Erythroblast (primary cell): ENCODE results near the gene SYAP1.

Experiments
- DNase-seq, 2 experiments: peaks; one replicate each; lab custom pipeline; 2025; lab: John Stamatoyannopoulos, UW
- GATA1 ChIP-seq: IDR thresholded peaks from 2 replicates; pipeline ENCODE4 v1.6.1; 2011; ENCODE audit warnings: low read depth, mild to moderate bottlenecking, control low read depth, low read length, moderate library complexity
- POLR2A ChIP-seq: IDR thresholded peaks from 2 replicates; pipeline ENCODE4 v1.6.1; 2011; ENCODE audit warnings: mild to moderate bottlenecking, low read length

Gene SYAP1, protein sequence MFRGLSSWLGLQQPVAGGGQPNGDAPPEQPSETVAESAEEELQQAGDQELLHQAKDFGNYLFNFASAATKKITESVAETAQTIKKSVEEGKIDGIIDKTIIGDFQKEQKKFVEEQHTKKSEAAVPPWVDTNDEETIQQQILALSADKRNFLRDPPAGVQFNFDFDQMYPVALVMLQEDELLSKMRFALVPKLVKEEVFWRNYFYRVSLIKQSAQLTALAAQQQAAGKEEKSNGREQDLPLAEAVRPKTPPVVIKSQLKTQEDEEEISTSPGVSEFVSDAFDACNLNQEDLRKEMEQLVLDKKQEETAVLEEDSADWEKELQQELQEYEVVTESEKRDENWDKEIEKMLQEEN

DNA sequence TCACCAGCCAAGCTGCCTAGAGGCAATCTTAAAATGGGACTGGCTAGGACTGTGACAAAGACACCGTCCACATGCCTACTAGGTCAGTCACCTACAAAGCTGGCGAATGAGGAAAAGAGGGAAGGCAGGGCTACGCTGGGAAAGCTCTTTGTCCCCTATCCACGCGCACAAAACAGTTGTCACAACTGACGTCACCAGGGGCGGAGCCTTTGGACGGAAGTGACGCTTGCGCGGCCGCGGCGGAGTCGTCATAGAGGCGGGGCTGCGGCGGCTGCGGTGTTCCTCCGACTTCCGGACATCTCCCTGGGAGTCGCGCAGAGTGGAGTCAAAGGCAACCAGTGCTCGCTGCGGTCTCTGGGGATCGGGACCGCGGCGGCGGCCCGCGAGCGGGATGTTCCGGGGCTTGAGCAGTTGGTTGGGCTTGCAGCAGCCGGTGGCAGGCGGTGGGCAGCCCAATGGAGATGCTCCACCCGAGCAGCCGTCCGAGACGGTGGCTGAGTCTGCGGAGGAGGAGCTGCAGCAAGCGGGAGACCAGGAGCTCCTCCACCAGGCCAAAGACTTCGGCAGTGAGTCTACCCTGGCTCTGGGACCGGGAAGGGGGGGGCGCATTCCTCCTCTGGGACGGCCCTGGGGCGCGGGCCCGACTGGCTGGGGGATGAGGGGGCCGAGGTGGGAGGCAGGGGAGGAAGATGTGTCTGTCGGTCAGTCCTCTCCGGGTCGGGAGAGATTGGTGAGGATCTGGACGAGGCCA, at the start of gene SYAP1:
TSS of gene SYAP1 (plus strand) at position 279 of the 751 bp plus-strand sequence. CDS start at position 392, 113 bp downstream.
- TF ChIP-seq GATA1 (no peak), POLR2A (peak; percentile 98)
- peak; percentile 94 to 96 for DNase-seq

DNA sequence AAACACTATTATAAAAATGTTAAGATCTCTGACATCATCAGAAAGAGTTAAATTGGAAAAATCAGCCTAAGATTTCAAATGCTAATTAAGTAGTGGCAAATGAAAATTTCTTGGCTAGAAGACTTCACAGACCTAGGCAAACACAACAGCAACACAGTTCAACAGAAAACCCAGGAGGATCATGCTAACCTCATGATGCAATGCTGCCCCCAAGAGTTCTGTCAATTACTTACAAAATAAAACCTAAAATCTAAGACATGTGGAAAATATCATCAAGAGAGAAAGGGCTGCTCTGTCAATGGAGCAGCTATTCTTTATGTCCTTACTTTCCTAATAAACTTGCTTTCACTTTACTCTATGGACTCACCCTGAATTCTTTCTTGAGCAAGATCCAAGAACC, 48.4 kb upstream of the SYAP1 start:
- peak; percentile 68 to 74 for DNase-seq
- TF ChIP-seq POLR2A (no peak), GATA1 (no peak)

DNA sequence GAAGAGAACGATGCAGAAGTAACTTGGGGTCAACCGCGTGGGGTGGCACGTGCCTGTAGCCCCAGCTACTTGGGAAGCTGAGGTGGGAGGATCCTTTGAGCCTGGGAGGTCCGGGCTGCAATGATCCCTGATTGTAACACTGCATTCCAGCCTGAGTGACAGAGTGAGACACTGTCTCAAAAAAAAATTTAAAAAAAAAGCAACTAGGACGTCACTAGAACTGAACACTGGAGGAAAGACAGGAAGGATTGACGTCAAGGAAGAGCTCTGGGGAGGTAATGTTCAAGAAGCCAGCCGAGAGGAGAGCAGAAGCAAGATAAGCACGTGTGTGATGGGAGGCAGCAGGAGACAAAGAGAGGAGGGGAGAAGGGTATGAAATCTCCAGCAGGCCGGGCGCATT, 40.7 kb upstream of the SYAP1 start:
- DNase-seq: no peak
- TF ChIP-seq GATA1: no peak

DNA sequence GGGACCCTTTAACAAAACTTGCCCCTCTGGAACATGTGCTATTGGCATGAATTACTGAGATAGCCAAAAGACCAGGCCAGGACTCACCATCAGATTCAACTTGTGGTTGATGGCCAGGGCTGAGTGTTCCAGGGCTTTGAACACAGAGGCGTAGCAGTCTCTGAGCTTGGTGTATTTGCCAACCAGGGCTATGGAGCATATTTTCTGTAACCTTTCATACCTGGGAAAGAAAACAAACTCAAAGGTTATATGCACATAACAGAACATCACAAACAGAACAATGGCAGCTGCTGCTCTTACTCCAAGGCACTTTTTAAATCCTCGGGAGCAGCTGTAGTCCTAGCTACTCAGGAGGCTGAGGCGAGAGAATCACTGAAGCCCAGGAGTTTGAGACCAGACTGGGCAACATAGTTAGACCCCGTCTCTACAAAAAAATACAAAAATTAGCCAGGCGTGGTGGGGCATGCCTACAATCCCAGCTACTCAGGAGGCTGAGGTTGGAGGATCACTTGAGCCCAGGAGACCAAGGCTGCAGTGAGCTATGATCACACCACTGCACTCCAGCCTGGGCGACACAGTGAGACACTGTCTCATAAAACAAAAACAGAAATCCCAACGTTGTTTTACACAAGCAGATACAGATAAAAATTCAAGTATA, 36.3 kb upstream of the SYAP1 start:
- TF ChIP-seq POLR2A: no peak
- TF ChIP-seq GATA1: no peak

DNA sequence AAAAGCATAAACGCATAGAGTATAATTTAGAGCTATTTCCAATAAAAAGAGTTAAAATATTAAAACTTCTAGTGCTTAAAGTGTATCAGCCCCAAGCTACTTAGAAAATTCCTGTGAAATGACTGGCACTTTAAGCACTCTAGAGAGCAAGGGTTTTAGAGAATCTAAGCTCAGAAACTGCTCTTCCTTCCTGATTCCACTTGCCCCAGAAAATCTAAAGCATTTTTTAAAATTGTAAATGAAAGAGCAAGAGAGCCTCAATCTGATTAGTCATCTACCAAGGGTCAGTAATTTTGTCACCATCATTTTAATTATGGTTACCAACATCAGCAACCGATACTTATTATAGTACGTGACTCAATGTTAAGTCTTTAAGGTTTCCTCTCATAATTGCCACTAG, 31.9 kb upstream of the SYAP1 start:
- no peak for TF ChIP-seq GATA1
- no peak for DNase-seq

More for the DNA sequence above, 36.3 kb upstream of the SYAP1 start:
- DNase-seq: no peak

DNA sequence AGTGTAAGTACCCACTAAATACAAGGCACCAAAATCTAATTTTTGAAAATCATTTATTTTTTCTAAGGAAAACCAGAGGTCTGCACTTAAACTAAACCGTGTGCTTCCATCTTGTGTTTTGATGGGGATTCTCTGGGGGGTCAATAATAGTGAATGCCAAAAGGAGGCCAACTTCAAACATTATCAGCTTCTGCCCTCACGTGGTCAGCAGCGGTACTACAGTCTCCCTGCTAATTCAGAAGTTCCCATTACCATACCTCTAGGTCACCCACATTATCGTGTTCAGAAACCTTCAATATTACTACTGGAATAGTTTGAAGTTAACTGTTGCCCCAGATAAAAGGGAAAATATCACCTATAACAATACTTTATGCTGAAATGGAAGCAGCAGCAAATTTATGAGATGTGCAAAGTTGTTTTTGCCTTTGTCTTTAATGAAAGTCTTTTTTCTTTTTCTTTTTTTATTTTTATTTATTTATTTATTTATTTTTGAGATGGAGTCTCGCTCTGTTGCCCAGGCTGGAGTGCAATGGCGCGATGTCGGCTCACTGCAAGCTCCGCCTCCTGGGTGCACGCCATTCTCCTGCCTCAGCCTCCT, 24.2 kb upstream of the SYAP1 start:
- peak; percentile 60 to 75 for DNase-seq
- TF ChIP-seq GATA1: no peak
- no peak for TF ChIP-seq POLR2A

DNA sequence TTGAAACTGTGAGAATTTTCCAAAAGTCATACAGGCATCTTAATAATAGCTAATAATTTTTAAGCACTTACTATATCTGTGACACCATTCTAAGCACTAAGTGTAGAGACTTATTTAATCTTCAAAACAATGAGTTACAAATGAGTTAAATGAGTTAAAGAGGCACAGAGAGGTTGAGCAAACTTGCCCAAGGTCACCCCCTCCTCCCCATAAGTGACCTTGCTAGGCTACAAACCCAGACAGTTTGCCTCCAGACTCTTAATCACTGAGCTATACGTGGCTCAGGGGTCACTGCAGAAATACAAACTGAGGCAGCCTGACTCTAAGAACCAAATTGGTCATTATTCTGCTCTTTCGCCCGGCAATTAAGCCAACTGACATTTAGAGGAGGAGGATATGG, 22.5 kb upstream of the SYAP1 start:
- no peak for TF ChIP-seq GATA1
- TF ChIP-seq POLR2A: no peak
- DNase-seq: no peak

DNA sequence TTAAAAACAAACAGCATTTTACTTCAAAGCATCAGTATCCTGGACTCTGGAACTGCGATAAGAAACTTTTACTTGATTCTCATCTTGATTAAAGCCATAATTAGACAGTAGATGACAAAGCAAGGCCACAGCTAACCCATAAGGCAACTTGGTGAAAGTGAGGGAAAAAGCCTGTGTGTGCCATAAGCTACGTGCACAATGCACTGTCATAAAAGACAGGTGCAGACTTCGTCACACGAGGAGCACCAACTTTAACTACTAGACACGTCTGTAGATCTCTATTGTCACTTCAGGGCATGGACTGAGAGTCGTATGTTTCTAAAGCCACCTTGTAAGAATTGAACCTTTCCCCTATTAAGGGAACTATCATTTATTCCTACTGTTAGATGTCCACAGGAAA, 20.0 kb upstream of the SYAP1 start:
- no peak for DNase-seq
- no peak for TF ChIP-seq GATA1
- no peak for TF ChIP-seq POLR2A

DNA sequence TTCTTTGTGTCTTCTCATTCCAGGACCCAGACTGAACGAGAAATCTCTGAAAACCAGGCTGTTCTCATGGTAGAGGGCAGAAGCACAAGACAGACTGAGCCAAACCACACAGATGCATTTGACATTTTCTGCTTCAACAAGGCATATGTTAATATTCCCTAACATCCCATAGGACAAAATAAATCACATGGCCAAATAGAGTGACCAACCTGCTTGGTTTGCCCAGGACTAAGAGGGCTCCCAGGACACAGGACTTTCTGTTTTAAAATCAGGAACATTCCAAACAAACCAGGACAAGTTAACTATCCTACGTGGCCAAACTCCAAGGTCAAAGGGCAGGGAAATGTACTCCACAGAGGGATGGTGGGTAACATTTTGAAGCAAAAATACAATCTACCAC, 18.7 kb upstream of the SYAP1 start:
- DNase-seq: no peak
- TF ChIP-seq GATA1 (no peak), POLR2A (no peak)

DNA sequence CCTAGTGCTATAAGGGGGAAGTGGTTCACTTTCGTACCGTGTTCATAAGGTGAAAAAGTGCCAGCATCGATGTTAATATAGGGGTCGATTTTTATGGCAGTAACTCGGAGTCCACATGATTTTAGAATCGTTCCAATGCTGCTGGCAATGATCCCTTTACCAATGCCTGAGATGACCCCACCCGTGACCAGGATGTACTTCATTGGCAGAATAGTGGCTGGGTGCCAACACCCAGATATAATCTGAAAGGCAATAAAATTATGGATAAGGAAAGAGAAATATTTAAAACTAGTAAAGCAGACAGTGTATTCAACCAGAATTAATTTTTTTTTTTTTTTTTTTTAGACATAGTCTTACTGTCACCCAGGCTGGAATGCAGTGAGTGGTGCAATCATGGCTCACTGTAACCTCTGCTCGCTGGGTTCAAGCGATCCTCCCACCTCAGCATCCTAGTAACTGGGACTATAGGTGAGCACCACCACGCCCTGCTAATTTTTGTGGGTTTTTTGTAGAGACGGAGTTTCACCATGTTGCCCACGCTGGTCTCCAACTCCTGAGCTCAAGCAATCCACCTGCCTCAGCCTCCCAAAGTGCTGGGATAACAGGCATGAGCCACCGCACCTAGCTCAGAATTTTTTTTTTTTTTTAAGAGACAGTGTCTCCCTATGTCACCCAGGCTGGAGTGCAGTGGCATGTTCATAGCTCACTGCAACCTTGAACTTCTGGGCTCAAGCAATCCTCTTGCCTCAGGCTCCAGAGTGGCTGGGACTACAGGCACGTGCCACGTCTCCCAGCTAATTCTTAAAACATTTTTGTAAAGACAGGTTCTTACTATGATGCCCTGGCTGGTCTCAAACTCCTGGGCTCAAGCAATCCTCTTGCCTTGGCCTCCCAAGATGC, 16.5 kb upstream of the SYAP1 start:
- no peak for DNase-seq
- no peak for TF ChIP-seq GATA1
- TF ChIP-seq POLR2A: no peak

DNA sequence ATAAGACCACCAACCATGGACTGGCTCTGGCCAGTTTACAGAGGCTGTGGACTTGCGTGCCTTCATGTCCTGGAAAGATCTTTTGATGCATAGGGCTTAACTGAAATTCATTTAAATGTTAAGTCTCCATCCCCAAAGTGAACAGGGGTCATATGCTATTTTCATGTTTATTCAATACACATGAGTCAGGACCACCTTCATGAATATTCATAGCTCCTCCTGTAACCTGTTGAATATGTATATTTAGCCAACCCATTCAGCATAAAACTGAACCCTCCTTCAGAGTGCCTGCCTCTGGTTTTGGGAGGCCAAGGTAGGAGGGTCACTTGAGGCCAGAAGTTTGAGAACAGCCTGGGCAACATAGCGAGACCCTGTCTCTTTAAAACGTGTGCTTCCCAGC, 14.0 kb upstream of the SYAP1 start:
- no peak for DNase-seq
- no peak for TF ChIP-seq POLR2A
- TF ChIP-seq GATA1: no peak

DNA sequence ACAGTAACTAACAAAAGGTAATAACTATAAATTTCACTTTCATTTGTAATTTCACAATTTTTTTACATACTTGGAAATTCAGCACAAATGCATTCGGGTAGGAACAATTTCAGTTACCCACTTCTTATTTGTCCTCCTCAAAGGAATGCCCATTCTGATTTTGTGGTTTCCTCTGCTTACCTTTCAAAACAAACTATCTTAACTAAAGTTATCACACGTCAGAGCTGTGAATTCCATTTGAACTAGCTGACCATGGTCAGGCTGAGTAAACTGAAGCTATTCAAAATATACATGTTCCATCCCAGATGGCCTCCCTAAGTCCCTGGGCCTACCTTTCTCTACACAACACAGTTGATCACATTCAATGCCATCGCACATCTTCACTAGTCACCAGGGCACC, 11.4 kb upstream of the SYAP1 start:
- no peak for DNase-seq
- TF ChIP-seq GATA1: no peak
- no peak for TF ChIP-seq POLR2A

DNA sequence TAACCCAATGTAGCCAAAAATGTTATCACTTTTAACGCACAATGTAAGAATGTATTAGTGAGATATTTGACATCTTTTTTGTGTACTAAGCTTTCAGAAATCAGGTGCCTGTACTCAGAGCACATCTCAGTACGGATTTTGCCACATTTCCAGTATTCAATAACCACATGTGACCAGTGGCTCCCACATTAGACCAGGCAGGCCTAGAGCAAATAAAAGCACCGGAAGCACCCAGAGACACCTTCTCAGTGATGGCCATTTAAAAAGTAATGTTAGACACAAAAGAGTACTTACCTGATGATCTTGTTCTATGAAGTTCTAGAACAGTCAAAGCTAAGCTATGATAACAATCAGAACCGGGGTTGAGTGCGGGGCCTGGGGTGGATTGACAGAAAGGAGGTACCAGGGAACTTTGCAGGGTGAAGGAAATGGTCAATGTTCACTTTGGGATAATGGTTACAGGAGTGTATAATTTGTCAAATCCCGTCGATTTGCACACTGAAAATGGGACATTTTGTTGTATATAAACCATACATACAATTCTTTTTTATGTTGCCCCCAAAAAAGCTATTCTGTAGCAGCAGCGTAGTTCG, 8.1 kb upstream of the SYAP1 start:
- TF ChIP-seq GATA1 (no peak), POLR2A (no peak)
- DNase-seq: peak in 1 of 2 experiments; percentile 7
